BJ (cell line): Measurements from ENCODE around the gene VDR. TPM values are rescaled to one million over a fixed set of nuclear protein-coding genes. Genes with fewer than 3 reads are reported as not detected.

Experiments
- CTCF ChIA-PET: fragments of 350-600 bp; formaldehyde crosslinking; extraction: SDS; loops from one replicate; lab custom pipeline; 2021; ENCODE audit warnings: antibody characterized with exemption, inconsistent platforms; lab: Yijun Ruan, JAX
- POLR2A ChIA-PET: fragments of 300-600 bp; sonication (Branson Sonifier 250); formaldehyde crosslinking; extraction: SDS; loops from one replicate; lab custom pipeline; 2021; ENCODE audit warnings: antibody characterized with exemption; lab: Charles Lee
- DNase-seq: peaks from one replicate; pipeline ENCODE4 v3.0.0-alpha.2; 2011; ENCODE audit warnings: low read depth
- H3K27me3 ChIP-seq: 2 replicates; pipeline ENCODE4 v1.6.0; 2011; ENCODE audit warnings: low read length; ENCODE audit not compliant: control insufficient read depth, insufficient read depth
- H3K36me3 ChIP-seq: 2 replicates; pipeline ENCODE4 v1.5.1; 2011; ENCODE audit warnings: low read length; ENCODE audit not compliant: control insufficient read depth, insufficient read depth
- H3K4me3 ChIP-seq: 2 replicates; pipeline ENCODE4 v1.5.1; 2011; ENCODE audit warnings: low read depth, mild to moderate bottlenecking, control low read depth, low read length
- CTCF ChIP-seq: IDR thresholded peaks from 2 replicates; pipeline ENCODE4 v1.5.1; 2011; ENCODE audit warnings: low read depth, mild to moderate bottlenecking, control low read depth, inconsistent platforms, low read length, moderate library complexity; ENCODE audit not compliant: insufficient read depth
- polyA plus RNA-seq: library from polyadenylated mRNA; depleted of rRNA; stranded (reverse); fragments of >200 nt; gene quantifications from 2 replicates; pipeline ENCODE4 v1.2.3, GENCODE V29; 2011

VDR gene
- polyA plus RNA-seq, 1 experiment, result 40.5 TPM

- TF ChIP-seq CTCF, result no peak
Measured at GRCh38 chr12:47907851-47908454, 3.2 kb upstream of the VDR start.

GRCh38 chr12:47903927-47904712 is 674 bp downstream of the VDR start:
- CTCF ChIA-PET, result interaction anchor here (0.6 to 5.6 kb wide), 14 partner anchors 10 to 86 kb away, joined by 3 to 30 read pairs (median 7); partner anchors contain the start of gene TMEM106C
- H3K4me3 ChIP-seq, result peak overlapping the region; percentile 76
- peak; percentile 50 for DNase-seq
- H3K27me3 ChIP-seq, result no peaks in the 10 kb centered on the region; the same call in 1 of the 2 replicates
- no peak for TF ChIP-seq CTCF
- POLR2A ChIA-PET, result interaction anchor here (1.0 to 1.3 kb wide), 2 partner anchors 11 to 34 kb away, joined by 4 to 6 read pairs; no protein-coding TSS in a partner anchor
- no peaks in the 10 kb centered on the region; the same call in none of the 2 replicates for H3K36me3 ChIP-seq

More at GRCh38 chr12:47907851-47908454, 3.2 kb upstream of the VDR start:
- ChIA-PET POLR2A (no interaction called here), CTCF (no interaction called here)
- Histone ChIP-seq H3K36me3 (no peaks in the 10 kb centered on the region), H3K4me3 (no peak overlapping the region), H3K27me3 (no peaks in the 10 kb centered on the region; the same call in 1 of the 2 replicates)
- no peak for DNase-seq

GRCh38 chr12:47903151-47903611 is 1.6 kb downstream of the VDR start:
- TF ChIP-seq CTCF, result no peak

GRCh38 chr12:47902131-47902639 is 2.6 kb downstream of the VDR start:
- CTCF ChIA-PET, result interaction anchor here (1.0 to 5.6 kb wide), 4 partner anchors 9 to 47 kb away, joined by 3 to 30 read pairs (median 3); no protein-coding TSS in a partner anchor
- POLR2A ChIA-PET, result no interaction called here

More at GRCh38 chr12:47903151-47903611, 1.6 kb downstream of the VDR start:
- peaks cover 2% of the 10 kb centered on the region for H3K36me3 ChIP-seq
- H3K4me3 ChIP-seq, result peak overlapping the region; percentile 76
- peak; percentile 51 for DNase-seq
- H3K27me3 ChIP-seq, result no peaks in the 10 kb centered on the region; the same call in 1 of the 2 replicates
- CTCF ChIA-PET, result interaction anchor here (0.7 to 5.6 kb wide), 8 partner anchors 10 to 162 kb away, joined by 3 to 30 read pairs (median 3); no protein-coding TSS in a partner anchor
- POLR2A ChIA-PET, result interaction anchor here (0.6 to 1.3 kb wide), 2 partner anchors 10 to 90 kb away, joined by 4 read pairs; no protein-coding TSS in a partner anchor

More at GRCh38 chr12:47902131-47902639, 2.6 kb downstream of the VDR start:
- H3K4me3 ChIP-seq, result no peak overlapping the region
- no peak for DNase-seq
- TF ChIP-seq CTCF, result no peak
- no peaks in the 10 kb centered on the region for H3K27me3 ChIP-seq
- peaks cover 2% of the 10 kb centered on the region for H3K36me3 ChIP-seq
